Ovary (tissue), 9 donors: ENCODE results near the gene GDPGP1. TPM values are rescaled to one million over a fixed set of nuclear protein-coding genes. Genes with fewer than 3 reads are reported as not detected.

ENCODE experiments used
- DNase-seq, 5 donors: peaks; one replicate each; pipeline ENCODE4 v3.0.0-alpha.2; 2019 to 2020
- H3K27ac ChIP-seq, 2 donors: fragments of 200-600 bp; one replicate each; pipeline versions ENCODE4 v1.5.1 to v1.8.0; 2019 to 2022
- H3K27me3 ChIP-seq: fragments of 200-600 bp; one replicate; pipeline ENCODE4 v1.8.0; 2022
- H3K36me3 ChIP-seq: fragments of 200-600 bp; sonication (generic); one replicate; pipeline ENCODE4 v1.5.1; 2019
- H3K4me1 ChIP-seq: one replicate; pipeline ENCODE4 v1.8.1; 2013; ENCODE audit warnings: mild to moderate bottlenecking, moderate library complexity; ENCODE audit not compliant: insufficient read depth
- H3K4me3 ChIP-seq: fragments of 200-600 bp; sonication (generic); one replicate; pipeline ENCODE4 v1.5.1; 2017
- H3K9me3 ChIP-seq, 2 donors: fragments of 200-600 bp in 1 of 2; sonication (generic) in 1 of 2; one replicate each; pipeline versions ENCODE4 v1.5.1 to v1.8.1; 2013 to 2019; ENCODE audit warnings: mild to moderate bottlenecking in 1 of 2, moderate library complexity in 1 of 2
- CTCF ChIP-seq, 3 donors: fragments of 450-650 bp in 2 of 3; fragments of 200-600 bp in 1 of 3; IDR thresholded peaks; one replicate each; pipeline versions ENCODE4 v1.5.1 to v1.8.0; 2016 to 2022; ENCODE audit warnings: antibody characterized with exemption in 3 of 3, mild to moderate bottlenecking in 1 of 3
- EP300 ChIP-seq: sonication (generic); formaldehyde crosslinking; IDR thresholded peaks from one replicate; pipeline ENCODE4 v1.6.1; 2017; ENCODE audit warnings: antibody characterized with exemption
- POLR2A ChIP-seq: fragments of 450-650 bp; IDR thresholded peaks from one replicate; pipeline ENCODE4 v1.6.1; 2017; ENCODE audit warnings: antibody characterized with exemption, mild to moderate bottlenecking, moderate library complexity
- WGBS, 3 donors: extraction: QIAGEN DNeasy Blood & Tissue Kit in 1 of 3; methylation state at CpG; one replicate each; pipeline versions ENCODE4 v1.1.5 to v1.1.7; 2013 to 2017; 5-methylcytosine and 5-hydroxymethylcytosine counted together
- intact Hi-C, 4 donors: fragments of 100-400 bp; cut with DNase I; formaldehyde crosslinking; loops; one replicate each; pipeline versions ENCODE4 v1.11.0 to v1.15.1; 2022 to 2023
- polyA plus RNA-seq, 2 donors: library from polyadenylated mRNA; stranded (reverse); fragments of 200-250 nt in 1 of 2; fragments of 350-450 nt in 1 of 2; fragmentation: Illumina TruSeq in 1 of 2; extraction: RNeasy Lipid Tissue Mini Kit (QIAGEN cat#74804) in 1 of 2; gene quantifications; one replicate each; pipeline ENCODE4 v1.2.3, GENCODE V29; 2013 to 2014
- total RNA-seq, 7 donors: library from RNA; depleted of rRNA in 2 of 7; stranded (reverse); fragments of >200 nt in 2 of 7; fragmentation: NEBNext Ultra II Directional in 3 of 7; extraction: Animal tissue kit (Norgen Biotek cat#: 25700) in 3 of 7; gene quantifications; one replicate each; pipeline versions ENCODE4 v1.1.0 to v1.2.4, GENCODE V29; 2016 to 2023
- donor health status: DM: no; HTN: no; CAD: no; lungs with moderate emphysema.
- donor health status: DM: no; HTN: no; CAD: no.
- donor health status: Bipolar disorder and iron deficiency.
- donor health status: DM: yes; HTN: yes; CAD: no.
- donor health status: DM: no; HTN: no; CAD: no.
- donor health status: DM: yes; HTN: yes; CAD: no.

Gene GDPGP1
- total and polyA plus RNA-seq, 9 donors = 2.0 to 9.3 (median 5.8) TPM

DNA sequence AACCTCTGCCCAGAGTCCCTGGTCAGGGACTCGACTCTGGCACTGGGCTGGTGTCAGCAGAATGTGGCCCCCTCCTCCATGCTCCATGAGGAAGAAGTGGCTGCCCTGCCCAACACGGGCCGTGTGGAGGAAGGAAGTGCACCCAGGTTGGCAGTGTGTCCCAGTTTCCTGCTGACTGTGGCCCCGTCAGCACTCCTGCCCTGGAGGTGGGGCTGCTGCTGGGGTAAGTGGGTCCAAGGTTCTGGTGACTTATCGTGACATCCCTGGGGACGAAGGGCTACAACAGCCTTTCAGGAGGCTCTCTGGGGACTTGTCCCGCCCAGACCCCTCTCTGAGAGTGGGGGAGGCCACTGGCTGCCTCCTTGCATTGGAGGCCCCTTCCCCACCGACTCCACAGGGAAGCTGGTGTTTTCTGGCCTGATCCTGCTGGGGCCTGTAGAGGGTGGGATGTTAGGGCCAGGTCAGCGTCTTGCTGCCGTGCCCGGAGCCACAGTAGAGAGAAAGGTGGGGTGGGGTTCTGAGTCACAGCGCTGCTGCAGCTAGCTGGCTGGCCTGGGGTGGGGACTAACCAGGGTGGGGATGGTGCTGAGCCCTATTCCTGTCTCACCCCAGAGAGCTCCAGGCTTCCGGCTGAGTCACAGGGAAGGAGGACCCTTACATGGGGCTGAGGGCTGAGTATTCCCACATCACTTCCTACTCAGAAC, 22.4 kb upstream of the GDPGP1 start:
- no peak for TF ChIP-seq CTCF (IDR thresholded peaks at IDR 0.05)
- TF ChIP-seq POLR2A = no peak
- TF ChIP-seq EP300 = no peak
- no peaks in the 10 kb centered on the region for H3K9me3 ChIP-seq
- no peak overlapping the region for H3K27ac ChIP-seq
- intact Hi-C loops = no loop called here
- H3K36me3 ChIP-seq = no peaks in the 10 kb centered on the region
- no peaks in the 10 kb centered on the region for H3K4me1 ChIP-seq
- H3K4me3 ChIP-seq = no peak overlapping the region
- DNase-seq = no peak
- WGBS, 3 donors = 68 to 77% (median 72%) methylated on average over 7 to 13 of the region's 13 CpGs
- no peaks in the 10 kb centered on the region for H3K27me3 ChIP-seq

DNA sequence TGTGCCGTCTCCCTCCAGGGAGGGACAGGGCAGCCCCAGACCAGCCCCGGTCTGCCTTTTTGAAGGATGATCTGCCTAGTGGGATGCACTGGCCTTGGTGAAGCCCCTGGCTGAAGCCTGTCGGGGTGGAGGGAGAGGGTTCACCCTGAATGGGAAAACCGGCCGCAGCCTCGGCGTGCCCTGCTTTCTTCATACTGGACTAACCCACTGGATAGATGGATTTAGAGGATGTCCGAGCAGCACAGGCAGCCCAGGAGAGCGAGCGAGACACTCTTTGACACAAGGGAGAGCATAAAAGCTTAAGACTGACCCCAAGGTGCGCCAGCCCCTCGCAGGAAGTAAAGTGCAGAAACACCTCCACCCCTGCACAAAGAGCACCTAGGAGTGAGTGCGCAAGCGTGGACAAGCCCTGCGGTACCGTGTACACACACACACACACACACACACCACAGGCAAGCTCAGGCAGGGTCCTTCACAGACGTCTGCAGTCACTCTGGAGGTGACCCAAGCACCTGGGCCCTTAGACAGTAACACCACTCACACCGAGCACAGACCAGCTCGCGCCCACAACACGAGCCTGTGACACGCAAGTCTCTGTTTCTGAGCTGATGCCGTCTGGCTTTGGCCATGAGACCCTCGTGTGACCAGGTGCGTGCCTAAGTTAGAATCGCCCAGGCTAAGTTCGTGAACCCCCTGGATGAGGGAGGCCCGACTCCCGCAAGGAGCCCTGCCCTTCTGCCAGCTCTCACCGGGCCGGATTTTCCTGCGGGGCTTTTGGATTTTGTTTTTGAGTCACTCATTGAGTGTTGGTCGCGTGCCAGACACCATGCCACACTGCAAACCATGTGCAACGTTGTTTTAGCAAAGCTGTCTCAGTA, 21.5 kb upstream of the GDPGP1 start:
- no peak for DNase-seq
- Histone ChIP-seq H3K36me3 (no peaks in the 10 kb centered on the region), H3K9me3 (no peaks in the 10 kb centered on the region), H3K27ac (no peak overlapping the region), H3K4me3 (no peak overlapping the region), H3K4me1 (no peaks in the 10 kb centered on the region), H3K27me3 (no peaks in the 10 kb centered on the region)
- WGBS, 3 donors = 86 to 89% (median 88%) methylated on average over 35 of the region's 35 CpGs
- TF ChIP-seq POLR2A (no peak), CTCF (IDR thresholded peaks at IDR 0.05) (no peak), EP300 (no peak)
- intact Hi-C loops = no loop called here

DNA sequence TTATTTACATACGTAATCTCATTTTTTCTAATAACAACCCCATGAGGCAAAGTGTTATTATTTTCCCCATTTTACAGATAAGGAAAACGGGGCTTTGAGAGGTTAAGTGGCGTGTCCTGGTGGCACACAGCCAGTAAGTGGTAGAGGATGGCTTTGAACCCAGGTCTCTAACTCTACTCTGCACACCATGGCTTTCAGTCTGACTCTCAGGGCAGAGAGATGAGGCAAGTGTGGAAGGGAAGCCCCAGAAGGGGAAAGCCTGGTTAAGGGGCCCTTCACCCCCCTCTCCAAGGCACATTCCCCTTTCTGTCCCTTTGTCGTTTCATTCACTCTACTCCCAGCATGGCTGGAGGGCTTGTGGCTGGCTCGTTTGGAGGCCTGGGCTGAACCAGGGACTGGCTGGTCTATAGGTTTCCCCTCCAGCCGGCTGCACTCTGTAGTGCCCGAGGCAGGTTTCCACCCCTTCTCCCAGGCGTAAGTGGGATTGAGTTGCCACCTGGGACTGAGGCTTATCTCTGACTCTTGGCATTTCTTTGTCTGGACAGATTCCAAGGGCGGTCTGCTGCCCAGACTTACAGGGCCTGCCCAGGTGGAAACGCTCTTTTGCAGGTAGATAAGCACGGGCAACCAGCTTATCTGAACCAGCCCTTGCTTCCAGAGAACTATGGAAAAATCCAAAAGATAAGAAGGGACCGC, 20.7 kb upstream of the GDPGP1 start:
- WGBS, 3 donors = 79 to 83% (median 82%) methylated on average over 12 of the region's 12 CpGs
- Histone ChIP-seq H3K27me3 (no peaks in the 10 kb centered on the region), H3K27ac (no peak overlapping the region), H3K4me1 (no peaks in the 10 kb centered on the region), H3K4me3 (no peak overlapping the region), H3K36me3 (no peaks in the 10 kb centered on the region), H3K9me3 (no peaks in the 10 kb centered on the region)
- DNase-seq = no peak
- no peak for TF ChIP-seq POLR2A
- TF ChIP-seq EP300 = no peak
- TF ChIP-seq CTCF (IDR thresholded peaks at IDR 0.05) = no peak
- intact Hi-C loops = no loop called here

GRCh38 chr15:90213818-90214204, 20.2 kb upstream of the GDPGP1 start:
- Histone ChIP-seq H3K27ac (no peak overlapping the region), H3K27me3 (no peaks in the 10 kb centered on the region), H3K4me3 (no peak overlapping the region), H3K4me1 (no peaks in the 10 kb centered on the region), H3K36me3 (no peaks in the 10 kb centered on the region), H3K9me3 (no peaks in the 10 kb centered on the region)
- intact Hi-C loops = no loop called here
- DNase-seq = no peak
- 91 to 94% (median 93%) methylated on average over 11 of the region's 11 CpGs for WGBS, 3 donors
- TF ChIP-seq POLR2A (no peak), EP300 (no peak), CTCF (IDR thresholded peaks at IDR 0.05) (no peak)
